Measurements from ENCODE around the gene DMRT2. TPM values are rescaled to one million over a fixed set of nuclear protein-coding genes. Genes with fewer than 3 reads are reported as not detected.

Gene DMRT2
- total and polyA plus RNA-seq, 2 of the 8 experiments (the other 6 are each of a cell fraction or from before 2014, with no cell fraction given), result 0.29 to 0.93 TPM

GRCh38 chr9:1096155-1096964 is 46.2 kb downstream of the DMRT2 start:
- no peaks in the 10 kb centered on the region for H4K20me1 ChIP-seq (replicated peaks in 1 of 2; ENCODE audit: control insufficient read depth in 1 of 2, insufficient read depth in 2 of 2, low read length in 2 of 2)
- H2BK12ac ChIP-seq (ENCODE audit: low read depth, low read length), result no peak overlapping the region
- ChIA-PET CTCF (ENCODE audit: partially characterized antibody) (no interaction called here), POLR2A (ENCODE audit: partially characterized antibody) (no interaction called here)
- no peak for FAIRE-seq
- no peak overlapping the region for H3K18ac ChIP-seq (ENCODE audit: extremely low read depth, low read length)
- no peak overlapping the region for H3K27ac ChIP-seq (ENCODE audit: low read depth, low read length)
- no peak overlapping the region for H2AFZ ChIP-seq (ENCODE audit: low read length)
- H3K79me1 ChIP-seq (ENCODE audit: low read depth, low read length), result no peaks in the 10 kb centered on the region
- no peak overlapping the region for H2BK120ac ChIP-seq (replicated peaks; ENCODE audit: low read depth, low read length)
- no peaks in the 10 kb centered on the region; the same call in 1 of the 2 replicates for H3K23me2 ChIP-seq (ENCODE audit: low read depth, low read length)
- no peaks in the 10 kb centered on the region for H3K79me2 ChIP-seq (ENCODE audit: control insufficient read depth in 1 of 2, insufficient read depth in 2 of 2, low read length in 2 of 2)
- H2BK15ac ChIP-seq (ENCODE audit: low read length), result no peak overlapping the region
- H4K5ac ChIP-seq (ENCODE audit: insufficient read length, low read depth, low read length), result no peak overlapping the region
- H2BK5ac ChIP-seq (ENCODE audit: low read depth, low read length), result no peak overlapping the region
- H3K14ac ChIP-seq (ENCODE audit: insufficient read length), result no peak overlapping the region
- DNase-seq (ENCODE audit: low read depth in 1 of 2, low spot score in 2 of 2), result no peak
- H3K27me3 ChIP-seq (replicated peaks in 1 of 4; ENCODE audit: control insufficient read depth in 3 of 4, extremely low read depth in 1 of 4, insufficient read depth in 3 of 4, low read length in 3 of 4), result no peaks in the 10 kb centered on the region
- peaks cover 49 to 83% of the 10 kb centered on the region in 2 experiments for H3K9me3 ChIP-seq (ENCODE audit: insufficient read depth in 2 of 2, low read depth in 1 of 2, low read length in 1 of 2)
- H3K4me1 ChIP-seq (replicated peaks in 1 of 4; ENCODE audit: control insufficient read depth in 3 of 4, insufficient read depth in 4 of 4, low read length in 3 of 4), result no peaks in the 10 kb centered on the region
- no peak overlapping the region for H3K4me2 ChIP-seq (ENCODE audit: insufficient read depth in 1 of 2, low read depth in 2 of 2, low read length in 2 of 2)
- H4K91ac ChIP-seq (replicated peaks; ENCODE audit: insufficient read length, low read length), result no peak overlapping the region
- H3K4ac ChIP-seq (replicated peaks; ENCODE audit: insufficient read length, low read depth, low read length), result no peak overlapping the region
- H3K36me3 ChIP-seq (ENCODE audit: control insufficient read depth in 2 of 4, insufficient read depth in 4 of 4, low read length in 3 of 4), result no peaks in the 10 kb centered on the region
- H4K8ac ChIP-seq (ENCODE audit: extremely low read depth, insufficient read depth, low read length), result no peak overlapping the region
- 71% methylated on average over 9 of the region's 9 CpGs; no CpG with 5 or more reads in 1 of the 2 experiments for WGBS, 2 experiments (ENCODE audit: extremely low coverage in 1 of 2, insufficient coverage in 1 of 2, insufficient read length in 1 of 2, insufficient replicate concordance in 2 of 2, low coverage in 1 of 2, low lambda C conversion rate in 2 of 2, missing lambda C conversion rate in 1 of 2)
- H3K9ac ChIP-seq (replicated peaks in 1 of 4; ENCODE audit: extremely low read depth in 1 of 4, low read depth in 3 of 4, low read length in 3 of 4), result no peak overlapping the region
- no peak overlapping the region for H3K4me3 ChIP-seq (ENCODE audit: extremely low read depth in 1 of 4, insufficient read depth in 2 of 4, low read depth in 3 of 4, low read length in 4 of 4)
- H3K23ac ChIP-seq (ENCODE audit: insufficient read length), result no peak overlapping the region
- H2BK20ac ChIP-seq (ENCODE audit: low read length), result no peak overlapping the region
- H2AK5ac ChIP-seq (ENCODE audit: low read depth, low read length), result no peak overlapping the region
- no peak overlapping the region for H3K56ac ChIP-seq (replicated peaks; ENCODE audit: insufficient read length, low read depth, low read length)
- no peak for TF ChIP-seq BRCA1 (IDR thresholded peaks at IDR 0.05; ENCODE audit: low read depth, low read length)
- TF ChIP-seq TBP (IDR thresholded peaks at IDR 0.05; ENCODE audit: low read depth, low read length), result no peak
- TF ChIP-seq RBBP5 (IDR thresholded peaks at IDR 0.05; ENCODE audit: borderline replicate concordance, low read depth, low read length), result no peak
- TF ChIP-seq, protein P1, sequence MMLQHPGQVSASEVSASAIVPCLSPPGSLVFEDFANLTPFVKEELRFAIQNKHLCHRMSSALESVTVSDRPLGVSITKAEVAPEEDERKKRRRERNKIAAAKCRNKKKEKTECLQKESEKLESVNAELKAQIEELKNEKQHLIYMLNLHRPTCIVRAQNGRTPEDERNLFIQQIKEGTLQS (IDR thresholded peaks at IDR 0.05; ENCODE audit: insufficient read depth, low read depth, low read length), result no peak
- TF ChIP-seq CEBPB (IDR thresholded peaks at IDR 0.05; ENCODE audit: low read depth, low read length), result no peak
- no peak for TF ChIP-seq FOSL1 (IDR thresholded peaks at IDR 0.05; ENCODE audit: insufficient read depth, low read depth, low read length)
- TF ChIP-seq EP300 (IDR thresholded peaks at IDR 0.05; ENCODE audit: borderline replicate concordance in 1 of 2, low read depth in 2 of 2, low read length in 2 of 2), result no peak
- TF ChIP-seq ASH2L (IDR thresholded peaks at IDR 0.05; ENCODE audit: low read length), result no peak
- no peak for TF ChIP-seq GTF2F1 (IDR thresholded peaks at IDR 0.05; ENCODE audit: borderline replicate concordance, low read depth, low read length)
- no peak for TF ChIP-seq RFX5 (IDR thresholded peaks at IDR 0.05; ENCODE audit: borderline replicate concordance, low read depth, low read length)
- TF ChIP-seq SIX5 (IDR thresholded peaks at IDR 0.05; ENCODE audit: low read depth, low read length), result no peak
- no peak for TF ChIP-seq SP4 (IDR thresholded peaks at IDR 0.05; ENCODE audit: low read length)
- TF ChIP-seq KDM4A (IDR thresholded peaks at IDR 0.05; ENCODE audit: low read depth, low read length, severe bottlenecking), result no peak

All from H1 (cell line).